ENCODE measurements around the gene RTEL1.

DNA sequence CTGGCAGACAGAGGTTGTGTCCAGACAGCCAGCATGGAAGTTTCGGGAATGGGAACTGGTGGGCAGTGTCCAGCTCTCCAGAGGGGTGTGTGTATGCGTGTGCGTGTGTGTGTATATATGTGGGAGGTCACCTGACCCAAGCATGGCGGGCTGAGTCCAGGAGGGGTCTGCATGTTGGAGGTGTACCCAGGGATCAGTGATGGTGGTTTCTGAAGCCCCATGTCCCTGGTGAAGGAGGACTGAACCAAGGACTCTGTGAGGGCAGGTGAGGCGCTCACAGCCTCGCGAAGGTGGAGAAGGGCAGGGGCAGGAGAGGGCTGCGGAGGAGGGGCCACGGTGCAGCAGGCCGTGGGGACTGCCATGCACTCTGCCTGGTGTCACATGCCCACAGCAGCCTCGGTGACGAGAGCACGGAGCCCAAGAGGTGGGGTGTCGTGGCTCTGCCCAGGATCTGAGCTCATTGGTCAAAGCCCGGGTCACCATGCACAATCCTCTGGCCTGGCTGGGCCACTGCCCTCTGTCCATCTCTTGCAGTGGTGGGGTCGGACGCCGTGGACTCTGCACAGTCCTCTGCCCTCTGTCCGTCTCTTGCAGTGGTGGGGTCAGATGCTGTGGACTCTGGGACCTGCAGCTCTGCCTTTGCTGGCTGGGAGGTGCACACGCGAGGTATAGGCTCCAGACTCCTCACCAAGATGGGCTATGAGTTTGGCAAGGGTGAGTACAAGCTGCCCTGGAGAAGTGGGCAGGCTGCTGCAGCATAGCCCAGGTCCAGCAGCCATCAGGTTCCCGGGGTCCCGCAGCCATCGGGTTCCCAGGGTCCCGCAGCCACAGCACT is 76.2 kb downstream of the RTEL1 start:
- TF ChIP-seq, protein P1, sequence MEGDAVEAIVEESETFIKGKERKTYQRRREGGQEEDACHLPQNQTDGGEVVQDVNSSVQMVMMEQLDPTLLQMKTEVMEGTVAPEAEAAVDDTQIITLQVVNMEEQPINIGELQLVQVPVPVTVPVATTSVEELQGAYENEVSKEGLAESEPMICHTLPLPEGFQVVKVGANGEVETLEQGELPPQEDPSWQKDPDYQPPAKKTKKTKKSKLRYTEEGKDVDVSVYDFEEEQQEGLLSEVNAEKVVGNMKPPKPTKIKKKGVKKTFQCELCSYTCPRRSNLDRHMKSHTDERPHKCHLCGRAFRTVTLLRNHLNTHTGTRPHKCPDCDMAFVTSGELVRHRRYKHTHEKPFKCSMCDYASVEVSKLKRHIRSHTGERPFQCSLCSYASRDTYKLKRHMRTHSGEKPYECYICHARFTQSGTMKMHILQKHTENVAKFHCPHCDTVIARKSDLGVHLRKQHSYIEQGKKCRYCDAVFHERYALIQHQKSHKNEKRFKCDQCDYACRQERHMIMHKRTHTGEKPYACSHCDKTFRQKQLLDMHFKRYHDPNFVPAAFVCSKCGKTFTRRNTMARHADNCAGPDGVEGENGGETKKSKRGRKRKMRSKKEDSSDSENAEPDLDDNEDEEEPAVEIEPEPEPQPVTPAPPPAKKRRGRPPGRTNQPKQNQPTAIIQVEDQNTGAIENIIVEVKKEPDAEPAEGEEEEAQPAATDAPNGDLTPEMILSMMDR (IDR thresholded peaks at IDR 0.05), result no peak
- TF ChIP-seq POLR2AphosphoS5 (IDR thresholded peaks at IDR 0.05) (no peak), EP300 (IDR thresholded peaks at IDR 0.05) (no peak), POLR2A (IDR thresholded peaks at IDR 0.05) (no peak)
